ENCODE data around the gene NUP50. TPM values are rescaled to one million over a fixed set of nuclear protein-coding genes. Genes with fewer than 3 reads are reported as not detected.

NUP50 gene
- total RNA-seq, result 166 and 168 TPM in 2 replicates

- intact Hi-C loops (cut with micrococcal nuclease), result loop anchor here (1.0 to 10.0 kb wide), 3 partner anchors 77 to 251 kb away; partner anchors contain the start of genes KIAA0930, RIBC2 and SMC1B
Measured at GRCh38 chr22:45163451-45164269, at the start of gene NUP50. Gene NUP50 (plus strand): TSS chr22:45163925. CDS start chr22:45168178, 4,253 bp downstream.

GRCh38 chr22:45120440-45120839 is 43.3 kb upstream of the NUP50 start:
- intact Hi-C loops (cut with micrococcal nuclease), result no loop called here

GRCh38 chr22:45120931-45121330 is 42.8 kb upstream of the NUP50 start:
- intact Hi-C loops (cut with micrococcal nuclease), result no loop called here

GRCh38 chr22:45124176-45124847 is 39.4 kb upstream of the NUP50 start:
- intact Hi-C loops (cut with micrococcal nuclease), result no loop called here

GRCh38 chr22:45125188-45125587 is 38.5 kb upstream of the NUP50 start:
- intact Hi-C loops (cut with micrococcal nuclease), result no loop called here

- intact Hi-C loops (cut with micrococcal nuclease), result no loop called here
Measured at GRCh38 chr22:45127866-45128265, 35.9 kb upstream of the NUP50 start.

- intact Hi-C loops (cut with micrococcal nuclease), result no loop called here
Measured at GRCh38 chr22:45129703-45130524, 33.8 kb upstream of the NUP50 start.

GRCh38 chr22:45130891-45131290 is 32.8 kb upstream of the NUP50 start:
- intact Hi-C loops (cut with micrococcal nuclease), result no loop called here

GRCh38 chr22:45131749-45132148 is 32.0 kb upstream of the NUP50 start:
- intact Hi-C loops (cut with micrococcal nuclease), result no loop called here

GRCh38 chr22:45134313-45134712 is 29.4 kb upstream of the NUP50 start:
- intact Hi-C loops (cut with micrococcal nuclease), result no loop called here

GRCh38 chr22:45136594-45136993 is 27.1 kb upstream of the NUP50 start:
- intact Hi-C loops (cut with micrococcal nuclease), result no loop called here

GRCh38 chr22:45139693-45140092 is 24.0 kb upstream of the NUP50 start:
- intact Hi-C loops (cut with micrococcal nuclease), result no loop called here

GRCh38 chr22:45142376-45142775 is 21.3 kb upstream of the NUP50 start:
- intact Hi-C loops (cut with micrococcal nuclease), result no loop called here

- intact Hi-C loops (cut with micrococcal nuclease), result no loop called here
Measured at GRCh38 chr22:45144916-45145315, 18.8 kb upstream of the NUP50 start.

- intact Hi-C loops (cut with micrococcal nuclease), result no loop called here
Measured at GRCh38 chr22:45149671-45150070, 14.1 kb upstream of the NUP50 start.

- intact Hi-C loops (cut with micrococcal nuclease), result no loop called here
Measured at GRCh38 chr22:45150139-45150538, 13.6 kb upstream of the NUP50 start.

- intact Hi-C loops (cut with micrococcal nuclease), result no loop called here
Measured at GRCh38 chr22:45151503-45151902, 12.2 kb upstream of the NUP50 start.

GRCh38 chr22:45154383-45154782 is 9.3 kb upstream of the NUP50 start:
- intact Hi-C loops (cut with micrococcal nuclease), result no loop called here

- intact Hi-C loops (cut with micrococcal nuclease), result no loop called here
Measured at GRCh38 chr22:45155050-45155840, 8.5 kb upstream of the NUP50 start.

- intact Hi-C loops (cut with micrococcal nuclease), result no loop called here
Measured at GRCh38 chr22:45157907-45158306, 5.8 kb upstream of the NUP50 start.

Data from T-helper 2 cell treated with Interferon-gamma antibody and Interleukin-4, amounts not matched to agents 100 ng/mL and 5 ng/mL, for 36 hours (primary cell).